Measurements from ENCODE around the gene SLC15A4. TPM values are rescaled to one million over a fixed set of nuclear protein-coding genes. Genes with fewer than 3 reads are reported as not detected.
A peak's percentile ranks its signal among the peaks of the same experiment; 100 is the strongest.

Gene SLC15A4
- total RNA-seq (2014; rRNA removed; shearing (Covaris generic)) (46.7 and 53.3 TPM in 2 replicates), total RNA-seq (2022) (72.8 and 87.3 TPM in 2 replicates), Bru-seq, nascent RNA (percentile 96 among the genes with signal in this experiment), BruChase-seq, experiment 1, labeled RNA remaining after a 6-hour chase (percentile 86 among the genes with signal in this experiment), BruChase-seq, experiment 2, labeled RNA remaining after a 2-hour chase (percentile 89 among the genes with signal in this experiment)
- long read RNA-seq, transcript SLC15A4-204 (7 exons, 2,402 nt) = minor isoform, 25 of 276 reads
- long read RNA-seq, transcript SLC15A4-201 (8 exons, 2,779 nt) = major isoform, 195 of 276 reads
- long read RNA-seq, partial matches to known transcripts = 8 of 276 reads
- long read RNA-seq, other reads (novel, unspliced or antisense) = 44 of 276 reads

DNA sequence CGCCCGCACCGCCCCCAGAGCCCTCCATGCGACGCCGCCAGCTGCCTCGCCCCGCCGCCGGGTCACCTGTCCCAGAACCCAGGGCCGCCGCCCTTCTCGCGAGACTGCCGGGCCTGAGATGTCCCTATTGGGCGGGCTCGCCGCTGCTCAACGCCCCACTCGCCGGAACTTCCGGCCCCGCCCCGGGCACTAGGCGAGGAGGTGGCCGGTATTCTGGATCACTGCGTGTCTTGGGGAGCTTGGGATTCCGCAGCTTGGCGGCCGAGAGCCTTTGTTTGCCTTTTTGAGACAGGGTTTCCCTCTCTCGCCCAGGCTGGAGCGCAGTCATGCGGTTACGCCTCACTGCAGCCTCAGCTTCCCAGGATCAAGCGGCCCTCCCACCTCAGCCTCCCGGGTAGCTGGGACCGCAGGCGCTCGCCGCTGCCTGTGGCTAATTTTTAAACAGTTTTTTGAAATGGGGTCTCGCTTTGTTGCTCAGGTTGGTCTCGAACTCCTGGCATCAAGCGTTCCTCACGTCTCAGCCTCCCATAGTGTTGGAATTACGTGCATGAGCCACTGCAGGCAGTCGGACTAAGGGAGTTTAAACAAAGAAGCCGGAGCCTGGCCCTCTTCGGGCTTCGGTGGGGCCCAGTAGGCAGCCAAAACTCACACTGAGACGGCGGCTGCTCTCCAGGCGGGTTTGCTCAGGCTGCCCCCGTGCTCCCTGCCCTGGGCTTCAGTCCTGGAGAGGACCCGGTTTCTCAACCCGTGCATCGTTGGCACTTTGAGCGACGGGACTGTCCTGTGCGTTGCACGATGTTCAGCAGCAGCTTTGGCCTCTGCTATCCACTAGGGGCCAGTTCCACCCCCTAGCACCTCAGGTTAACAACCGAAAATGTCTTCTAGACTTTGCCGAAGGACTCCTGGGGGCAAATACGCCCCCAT lies at the start of gene SLC15A4:
SLC15A4 (minus strand) TSS at position 43 of the 924 bp plus-strand sequence; CDS start at position 28, 15 bp downstream.
- peak; percentile 96 for DNase-seq (ENCODE audit: low spot score)
- no peaks in the 10 kb centered on the region for H3K9me2 ChIP-seq (ENCODE audit: insufficient read depth, low read length)
- peaks cover 21% of the 10 kb centered on the region for H4K20me1 ChIP-seq (ENCODE audit: insufficient read depth, low read length)
- peak within 1 kb of the TSS; percentile 99 for H3K4me3 ChIP-seq (ENCODE audit: low read depth, low read length, poor library complexity, severe bottlenecking)
- H3K4me2 ChIP-seq (ENCODE audit: low read length) = peak within 1 kb of the TSS; percentile 92
- peak within 1 kb of the TSS; percentile 84 for H3K27ac ChIP-seq (ENCODE audit: low read depth, low read length, poor library complexity, severe bottlenecking)
- ChIA-PET CTCF (ENCODE audit: unreplicated experiment) (interaction anchor here (0.5 kb wide), 1 partner anchor 58 kb away, joined by 4 read pairs; no protein-coding TSS in a partner anchor), POLR2A (interaction anchor here (0.6 to 1.9 kb wide), 9 partner anchors 14 to 1343 kb away, joined by 3 to 7 read pairs (median 5); no protein-coding TSS in a partner anchor)
- peaks cover 53% of the 10 kb centered on the region for H3K79me2 ChIP-seq (ENCODE audit: insufficient read depth, low read depth, low read length)
- H3K4me1 ChIP-seq (ENCODE audit: insufficient read depth, low read length, poor library complexity, severe bottlenecking) = peaks cover 69% of the 10 kb centered on the region
- intact Hi-C loops (cut with micrococcal nuclease; ENCODE audit: unreplicated experiment) = loop anchor here (1.0 to 5.0 kb wide), 2 partner anchors 29 to 42 kb away; no protein-coding TSS in a partner anchor
- BruUV-seq (replicated peaks) = TSS peak; percentile 83
- peaks cover 35% of the 10 kb centered on the region for H3K36me3 ChIP-seq (ENCODE audit: insufficient read depth, low read length)
- peak within 1 kb of the TSS; percentile 57; the same call in 1 of the 2 replicates for H2AFZ ChIP-seq (ENCODE audit: low read length)
- H3K9me3 ChIP-seq (ENCODE audit: low read length) = peaks cover 9% of the 10 kb centered on the region; the same call in 1 of the 2 replicates
- no peak for TF ChIP-seq EZH2phosphoT487 (IDR thresholded peaks at IDR 0.05; ENCODE audit: borderline replicate concordance, low read depth, low read length)
- no peak; the same call in 1 of the 2 replicates for TF ChIP-seq CTCF (conservative IDR thresholded peaks at IDR 0.05; ENCODE audit: low read length)

GRCh38 chr12:128872303-128872702 lies 48.5 kb upstream of the SLC15A4 start:
- no peak overlapping the region for H3K4me3 ChIP-seq (ENCODE audit: low read depth, low read length, poor library complexity, severe bottlenecking)
- intact Hi-C loops (cut with micrococcal nuclease; ENCODE audit: unreplicated experiment) = no loop called here
- CTCF ChIA-PET (ENCODE audit: unreplicated experiment) = no interaction called here
- no peaks in the 10 kb centered on the region for H3K4me1 ChIP-seq (ENCODE audit: insufficient read depth, low read length, poor library complexity, severe bottlenecking)
- H3K36me3 ChIP-seq (ENCODE audit: insufficient read depth, low read length) = no peaks in the 10 kb centered on the region
- no peak for TF ChIP-seq CTCF (conservative IDR thresholded peaks at IDR 0.05; ENCODE audit: low read length)
- TF ChIP-seq EZH2phosphoT487 (IDR thresholded peaks at IDR 0.05; ENCODE audit: borderline replicate concordance, low read depth, low read length) = no peak
- no peak for DNase-seq (ENCODE audit: low spot score)
- no peak overlapping the region for H2AFZ ChIP-seq (ENCODE audit: low read length)
- POLR2A ChIA-PET = interaction anchor here (1.1 kb wide), 1 partner anchor 43 kb away, joined by 3 read pairs; no protein-coding TSS in a partner anchor
- no peak overlapping the region for H3K4me2 ChIP-seq (ENCODE audit: low read length)
- no peak overlapping the region for H3K27ac ChIP-seq (ENCODE audit: low read depth, low read length, poor library complexity, severe bottlenecking)
- no peaks in the 10 kb centered on the region for H3K79me2 ChIP-seq (ENCODE audit: insufficient read depth, low read depth, low read length)
- H3K9me2 ChIP-seq (ENCODE audit: insufficient read depth, low read length) = no peaks in the 10 kb centered on the region
- no peaks in the 10 kb centered on the region for H4K20me1 ChIP-seq (ENCODE audit: insufficient read depth, low read length)
- BruUV-seq (replicated peaks) = no TSS peak
- H3K9me3 ChIP-seq (ENCODE audit: low read length) = peaks cover 17% of the 10 kb centered on the region
